ENCODE measurements around the gene VPS39. TPM values are rescaled to one million over a fixed set of nuclear protein-coding genes. Genes with fewer than 3 reads are reported as not detected.
A peak's percentile ranks its signal among the peaks of the same experiment; 100 is the strongest.

The VPS39 gene
- total RNA-seq, 1 donor from 2014 or later = 102 TPM

GRCh38 chr15:42146551-42147430 lies 61.3 kb downstream of the VPS39 start:
- Mint-ChIP-seq H3K27me3 (peaks cover 4% of the 10 kb centered on the region), H3K4me1 (no peaks in the 10 kb centered on the region), H3K4me3 (no peak overlapping the region), H3K27ac (no peak overlapping the region), H3K9me3 (no peaks in the 10 kb centered on the region), H3K36me3 (ENCODE audit: low read depth) (no peaks in the 10 kb centered on the region)
- intact Hi-C loops (cut with micrococcal nuclease) = no loop called here
- POLR2A ChIA-PET = no interaction called here
- no peak for TF ChIP-seq CTCF (IDR thresholded peaks at IDR 0.05)
- ATAC-seq (ENCODE audit: low read depth) (no peak), DNase-seq (peak; percentile 6)
- CTCF ChIA-PET = no interaction called here

- ChIA-PET CTCF (no interaction called here), POLR2A (no interaction called here)
- intact Hi-C loops (cut with micrococcal nuclease) = no loop called here
- no peak overlapping the region for H3K27ac Mint-ChIP-seq
- H3K4me3 Mint-ChIP-seq = no peak overlapping the region
- H3K4me1 Mint-ChIP-seq = no peaks in the 10 kb centered on the region
- DNase-seq (peak; percentile 7), ATAC-seq (ENCODE audit: low read depth) (no peak)
- H3K27me3 Mint-ChIP-seq = peaks cover 4% of the 10 kb centered on the region
- TF ChIP-seq CTCF (IDR thresholded peaks at IDR 0.05) = no peak
- H3K9me3 Mint-ChIP-seq = no peaks in the 10 kb centered on the region
- no peaks in the 10 kb centered on the region for H3K36me3 Mint-ChIP-seq (ENCODE audit: low read depth)
Observed at GRCh38 chr15:42145546-42146455, 62.3 kb downstream of the VPS39 start.

DNA sequence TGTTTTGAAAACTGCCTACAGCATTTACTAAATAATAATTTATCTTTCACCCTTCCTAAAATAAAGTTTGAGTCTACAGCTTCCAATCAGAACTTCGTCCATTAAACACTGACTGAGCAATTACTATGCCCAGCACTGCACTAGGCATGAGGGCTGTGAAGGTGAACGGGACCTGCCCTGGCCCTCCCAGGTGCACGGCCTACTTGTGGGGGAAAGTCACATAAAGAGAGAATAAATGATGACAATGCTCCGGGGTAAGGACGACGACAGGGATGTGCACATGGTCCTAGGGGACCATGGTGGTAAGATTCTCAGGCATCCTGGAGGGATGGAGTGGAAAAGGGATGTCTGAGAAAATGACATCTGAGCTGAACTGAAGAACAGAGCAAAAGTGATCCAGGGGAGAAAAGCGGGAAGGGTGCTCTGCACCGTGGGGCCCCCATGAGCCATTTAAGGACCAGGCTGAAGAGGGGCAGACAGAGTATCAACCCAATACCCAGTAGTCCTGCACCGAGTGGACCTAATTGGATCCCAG lies 63.2 kb downstream of the VPS39 start:
- intact Hi-C loops (cut with micrococcal nuclease) = no loop called here
- DNase-seq (no peak), ATAC-seq (ENCODE audit: low read depth) (no peak)
- ChIA-PET POLR2A (no interaction called here), CTCF (no interaction called here)
- peaks cover 4% of the 10 kb centered on the region for H3K27me3 Mint-ChIP-seq
- H3K36me3 Mint-ChIP-seq (ENCODE audit: low read depth) = no peaks in the 10 kb centered on the region
- TF ChIP-seq CTCF (IDR thresholded peaks at IDR 0.05) = no peak
- no peak overlapping the region for H3K4me3 Mint-ChIP-seq
- no peak overlapping the region for H3K27ac Mint-ChIP-seq
- no peaks in the 10 kb centered on the region for H3K4me1 Mint-ChIP-seq
- H3K9me3 Mint-ChIP-seq = no peaks in the 10 kb centered on the region

GRCh38 chr15:42143866-42144625 lies 64.1 kb downstream of the VPS39 start:
- ChIA-PET POLR2A (no interaction called here), CTCF (no interaction called here)
- Mint-ChIP-seq H3K4me3 (no peak overlapping the region), H3K27me3 (peaks cover 4% of the 10 kb centered on the region), H3K9me3 (no peaks in the 10 kb centered on the region), H3K36me3 (ENCODE audit: low read depth) (no peaks in the 10 kb centered on the region), H3K4me1 (no peaks in the 10 kb centered on the region), H3K27ac (no peak overlapping the region)
- ATAC-seq (ENCODE audit: low read depth) (no peak), DNase-seq (no peak)
- no peak for TF ChIP-seq CTCF (IDR thresholded peaks at IDR 0.05)
- intact Hi-C loops (cut with micrococcal nuclease) = no loop called here

Measured in activated B cell treated with CpG ODN at 0.5 μM for 24 hours (primary cell).